Measurements from ENCODE around the gene DNAH10.

Gene DNAH10

GRCh38 chr12:123919980-123920360 lies 157.9 kb downstream of the DNAH10 start:
- Histone ChIP-seq H3K27ac (ENCODE audit: low read depth, low read length) (no peak overlapping the region), H3K9ac (ENCODE audit: low read depth, low read length) (no peak overlapping the region), H3K36me3 (ENCODE audit: control insufficient read depth, insufficient read depth, low read length) (no peaks in the 10 kb centered on the region), H3K27me3 (ENCODE audit: control insufficient read depth, insufficient read depth, low read length) (no peaks in the 10 kb centered on the region), H3K4me3 (ENCODE audit: low read depth, low read length) (no peak overlapping the region), H3K9me3 (ENCODE audit: control insufficient read depth, insufficient read depth, low read length) (no peaks in the 10 kb centered on the region), H3K4me1 (ENCODE audit: control insufficient read depth, insufficient read depth, low read length) (no peaks in the 10 kb centered on the region)

- no peaks in the 10 kb centered on the region for H3K36me3 ChIP-seq (ENCODE audit: control insufficient read depth, insufficient read depth, low read length)
- H3K27me3 ChIP-seq (ENCODE audit: control insufficient read depth, insufficient read depth, low read length), result no peaks in the 10 kb centered on the region
- H3K27ac ChIP-seq (ENCODE audit: low read depth, low read length), result no peak overlapping the region
- H3K4me1 ChIP-seq (ENCODE audit: control insufficient read depth, insufficient read depth, low read length), result no peaks in the 10 kb centered on the region
- H3K9ac ChIP-seq (ENCODE audit: low read depth, low read length), result no peak overlapping the region
- no peaks in the 10 kb centered on the region for H3K9me3 ChIP-seq (ENCODE audit: control insufficient read depth, insufficient read depth, low read length)
- H3K4me3 ChIP-seq (ENCODE audit: low read depth, low read length), result no peak overlapping the region
These were observed 160.9 kb downstream of the DNAH10 start for GRCh38 chr12:123923038-123923437.

GRCh38 chr12:123923927-123924326 lies 161.8 kb downstream of the DNAH10 start:
- Histone ChIP-seq H3K9ac (ENCODE audit: low read depth, low read length) (no peak overlapping the region), H3K9me3 (ENCODE audit: control insufficient read depth, insufficient read depth, low read length) (no peaks in the 10 kb centered on the region), H3K27ac (ENCODE audit: low read depth, low read length) (no peak overlapping the region), H3K36me3 (ENCODE audit: control insufficient read depth, insufficient read depth, low read length) (no peaks in the 10 kb centered on the region), H3K4me1 (ENCODE audit: control insufficient read depth, insufficient read depth, low read length) (no peaks in the 10 kb centered on the region), H3K27me3 (ENCODE audit: control insufficient read depth, insufficient read depth, low read length) (no peaks in the 10 kb centered on the region), H3K4me3 (ENCODE audit: low read depth, low read length) (no peak overlapping the region)

- H3K9ac ChIP-seq (ENCODE audit: low read depth, low read length), result no peak overlapping the region
- no peak overlapping the region for H3K4me3 ChIP-seq (ENCODE audit: low read depth, low read length)
- no peaks in the 10 kb centered on the region for H3K4me1 ChIP-seq (ENCODE audit: control insufficient read depth, insufficient read depth, low read length)
- no peaks in the 10 kb centered on the region for H3K9me3 ChIP-seq (ENCODE audit: control insufficient read depth, insufficient read depth, low read length)
- H3K27me3 ChIP-seq (ENCODE audit: control insufficient read depth, insufficient read depth, low read length), result no peaks in the 10 kb centered on the region
- no peaks in the 10 kb centered on the region for H3K36me3 ChIP-seq (ENCODE audit: control insufficient read depth, insufficient read depth, low read length)
- no peak overlapping the region for H3K27ac ChIP-seq (ENCODE audit: low read depth, low read length)
These were observed 162.4 kb downstream of the DNAH10 start for GRCh38 chr12:123924539-123924938.

GRCh38 chr12:123928274-123928865 lies 166.3 kb downstream of the DNAH10 start:
- Histone ChIP-seq H3K9ac (ENCODE audit: low read depth, low read length) (no peak overlapping the region), H3K9me3 (ENCODE audit: control insufficient read depth, insufficient read depth, low read length) (no peaks in the 10 kb centered on the region), H3K27ac (ENCODE audit: low read depth, low read length) (no peak overlapping the region), H3K36me3 (ENCODE audit: control insufficient read depth, insufficient read depth, low read length) (no peaks in the 10 kb centered on the region), H3K4me3 (ENCODE audit: low read depth, low read length) (no peak overlapping the region), H3K4me1 (ENCODE audit: control insufficient read depth, insufficient read depth, low read length) (no peaks in the 10 kb centered on the region), H3K27me3 (ENCODE audit: control insufficient read depth, insufficient read depth, low read length) (no peaks in the 10 kb centered on the region)

GRCh38 chr12:123928897-123929296 lies 166.8 kb downstream of the DNAH10 start:
- Histone ChIP-seq H3K9me3 (ENCODE audit: control insufficient read depth, insufficient read depth, low read length) (no peaks in the 10 kb centered on the region), H3K4me1 (ENCODE audit: control insufficient read depth, insufficient read depth, low read length) (no peaks in the 10 kb centered on the region), H3K36me3 (ENCODE audit: control insufficient read depth, insufficient read depth, low read length) (no peaks in the 10 kb centered on the region), H3K27me3 (ENCODE audit: control insufficient read depth, insufficient read depth, low read length) (no peaks in the 10 kb centered on the region), H3K4me3 (ENCODE audit: low read depth, low read length) (no peak overlapping the region), H3K27ac (ENCODE audit: low read depth, low read length) (no peak overlapping the region), H3K9ac (ENCODE audit: low read depth, low read length) (no peak overlapping the region)

- Histone ChIP-seq H3K27ac (ENCODE audit: low read depth, low read length) (no peak overlapping the region), H3K9me3 (ENCODE audit: control insufficient read depth, insufficient read depth, low read length) (no peaks in the 10 kb centered on the region), H3K36me3 (ENCODE audit: control insufficient read depth, insufficient read depth, low read length) (no peaks in the 10 kb centered on the region), H3K4me1 (ENCODE audit: control insufficient read depth, insufficient read depth, low read length) (no peaks in the 10 kb centered on the region), H3K4me3 (ENCODE audit: low read depth, low read length) (no peak overlapping the region), H3K27me3 (ENCODE audit: control insufficient read depth, insufficient read depth, low read length) (no peaks in the 10 kb centered on the region), H3K9ac (ENCODE audit: low read depth, low read length) (no peak overlapping the region)
These were observed 168.0 kb downstream of the DNAH10 start for GRCh38 chr12:123929946-123930583.

- H3K9ac ChIP-seq (ENCODE audit: low read depth, low read length), result no peak overlapping the region
- H3K27me3 ChIP-seq (ENCODE audit: control insufficient read depth, insufficient read depth, low read length), result no peaks in the 10 kb centered on the region
- H3K4me3 ChIP-seq (ENCODE audit: low read depth, low read length), result no peak overlapping the region
- no peaks in the 10 kb centered on the region for H3K4me1 ChIP-seq (ENCODE audit: control insufficient read depth, insufficient read depth, low read length)
- no peaks in the 10 kb centered on the region for H3K36me3 ChIP-seq (ENCODE audit: control insufficient read depth, insufficient read depth, low read length)
- no peak overlapping the region for H3K27ac ChIP-seq (ENCODE audit: low read depth, low read length)
- no peaks in the 10 kb centered on the region for H3K9me3 ChIP-seq (ENCODE audit: control insufficient read depth, insufficient read depth, low read length)
These were observed 169.7 kb downstream of the DNAH10 start for GRCh38 chr12:123931686-123932321.

GRCh38 chr12:123933214-123933613 lies 171.1 kb downstream of the DNAH10 start:
- H3K9ac ChIP-seq (ENCODE audit: low read depth, low read length), result no peak overlapping the region
- H3K36me3 ChIP-seq (ENCODE audit: control insufficient read depth, insufficient read depth, low read length), result no peaks in the 10 kb centered on the region
- H3K27ac ChIP-seq (ENCODE audit: low read depth, low read length), result no peak overlapping the region
- H3K4me3 ChIP-seq (ENCODE audit: low read depth, low read length), result no peak overlapping the region
- H3K27me3 ChIP-seq (ENCODE audit: control insufficient read depth, insufficient read depth, low read length), result no peaks in the 10 kb centered on the region
- H3K4me1 ChIP-seq (ENCODE audit: control insufficient read depth, insufficient read depth, low read length), result no peaks in the 10 kb centered on the region
- H3K9me3 ChIP-seq (ENCODE audit: control insufficient read depth, insufficient read depth, low read length), result no peaks in the 10 kb centered on the region

GRCh38 chr12:123934016-123934620 lies 172.0 kb downstream of the DNAH10 start:
- Histone ChIP-seq H3K4me3 (ENCODE audit: low read depth, low read length) (no peak overlapping the region), H3K27ac (ENCODE audit: low read depth, low read length) (no peak overlapping the region), H3K9ac (ENCODE audit: low read depth, low read length) (no peak overlapping the region), H3K4me1 (ENCODE audit: control insufficient read depth, insufficient read depth, low read length) (no peaks in the 10 kb centered on the region), H3K27me3 (ENCODE audit: control insufficient read depth, insufficient read depth, low read length) (no peaks in the 10 kb centered on the region), H3K36me3 (ENCODE audit: control insufficient read depth, insufficient read depth, low read length) (no peaks in the 10 kb centered on the region), H3K9me3 (ENCODE audit: control insufficient read depth, insufficient read depth, low read length) (no peaks in the 10 kb centered on the region)

GRCh38 chr12:123934829-123935228 lies 172.7 kb downstream of the DNAH10 start:
- Histone ChIP-seq H3K4me1 (ENCODE audit: control insufficient read depth, insufficient read depth, low read length) (no peaks in the 10 kb centered on the region), H3K27me3 (ENCODE audit: control insufficient read depth, insufficient read depth, low read length) (no peaks in the 10 kb centered on the region), H3K9me3 (ENCODE audit: control insufficient read depth, insufficient read depth, low read length) (no peaks in the 10 kb centered on the region), H3K36me3 (ENCODE audit: control insufficient read depth, insufficient read depth, low read length) (no peaks in the 10 kb centered on the region), H3K9ac (ENCODE audit: low read depth, low read length) (no peak overlapping the region), H3K27ac (ENCODE audit: low read depth, low read length) (no peak overlapping the region), H3K4me3 (ENCODE audit: low read depth, low read length) (no peak overlapping the region)
